Liver (tissue), 9 donors: ENCODE data around the gene LTBP2. TPM values are rescaled to one million over a fixed set of nuclear protein-coding genes. Genes with fewer than 3 reads are reported as not detected.

Source experiments
- DNase-seq: peaks from one replicate; pipeline ENCODE4 v3.0.0-alpha.2; 2017; ENCODE audit warnings: low spot score
- H3K27ac ChIP-seq, 2 donors: one replicate each; pipeline ENCODE4 v1.7.0; 2013; ENCODE audit warnings: inconsistent platforms in 2 of 2, low read length in 2 of 2, control low read depth in 1 of 2, low read depth in 1 of 2, mild to moderate bottlenecking in 1 of 2
- H3K27me3 ChIP-seq, 4 donors: one replicate each; pipeline versions ENCODE4 v1.6.1 to v1.7.0; 2013; ENCODE audit warnings: low read length in 3 of 4, inconsistent platforms in 1 of 4, mild to moderate bottlenecking in 1 of 4, moderate library complexity in 1 of 4; ENCODE audit not compliant: control insufficient read depth in 4 of 4, insufficient read depth in 4 of 4
- H3K36me3 ChIP-seq, 4 donors: one replicate each; pipeline versions ENCODE4 v1.6.1 to v1.7.0; 2013; ENCODE audit warnings: low read length in 3 of 4, mild to moderate bottlenecking in 3 of 4, low read depth in 1 of 4, moderate library complexity in 1 of 4; ENCODE audit not compliant: control insufficient read depth in 4 of 4, insufficient read depth in 3 of 4
- H3K4me1 ChIP-seq, 4 donors: one replicate each; pipeline versions ENCODE4 v1.6.1 to v1.7.0; 2013; ENCODE audit warnings: low read length in 3 of 4, mild to moderate bottlenecking in 3 of 4, moderate library complexity in 1 of 4; ENCODE audit not compliant: control insufficient read depth in 4 of 4, insufficient read depth in 4 of 4
- H3K4me3 ChIP-seq, 3 donors: one replicate each; pipeline versions ENCODE4 v1.6.1 to v1.7.0; 2013; ENCODE audit warnings: low read length in 3 of 3, control low read depth in 1 of 3, low read depth in 1 of 3, mild to moderate bottlenecking in 1 of 3
- H3K9ac ChIP-seq, 2 donors: one replicate each; pipeline ENCODE4 v1.7.0; 2013; ENCODE audit warnings: low read length in 2 of 2, mild to moderate bottlenecking in 2 of 2, moderate library complexity in 2 of 2, control low read depth in 1 of 2, low read depth in 1 of 2
- H3K9me3 ChIP-seq, 4 donors: one replicate each; pipeline versions ENCODE4 v1.6.1 to v1.7.0; 2013; ENCODE audit warnings: low read length in 3 of 4; ENCODE audit not compliant: control insufficient read depth in 4 of 4
- EGR1 ChIP-seq, 2 donors: IDR thresholded peaks; 2 replicates each; pipeline ENCODE4 v1.6.1; 2016 to 2018; ENCODE audit warnings: antibody characterized with exemption in 2 of 2, low read depth in 2 of 2
- FOXA2 ChIP-seq: IDR thresholded peaks from 2 replicates; pipeline ENCODE4 v1.6.1; 2016; ENCODE audit warnings: antibody characterized with exemption
- HNF4A ChIP-seq, 2 donors: conservative IDR thresholded peaks; 2 replicates each; pipeline ENCODE4 v1.6.1; 2016; ENCODE audit warnings: antibody characterized with exemption in 2 of 2, mild to moderate bottlenecking in 2 of 2
- HNF4G ChIP-seq: IDR thresholded peaks from 2 replicates; pipeline ENCODE4 v1.6.1; 2016; ENCODE audit warnings: antibody characterized with exemption
- JUND ChIP-seq, 2 donors: IDR thresholded peaks; 2 replicates each; pipeline ENCODE4 v1.6.1; 2016; ENCODE audit warnings: antibody characterized with exemption in 2 of 2
- NR2F2 ChIP-seq: IDR thresholded peaks from 2 replicates; pipeline ENCODE4 v1.6.1; 2016; ENCODE audit warnings: antibody characterized with exemption
- RAD21 ChIP-seq, 2 donors: IDR thresholded peaks; 2 replicates each; pipeline ENCODE4 v1.6.1; 2016; ENCODE audit warnings: antibody characterized with exemption in 2 of 2, mild to moderate bottlenecking in 2 of 2
- RXRA ChIP-seq, 2 donors: IDR thresholded peaks; 2 replicates each; pipeline ENCODE4 v1.6.1; 2017 to 2018; ENCODE audit warnings: antibody characterized with exemption in 2 of 2, mild to moderate bottlenecking in 1 of 2
- SP1 ChIP-seq: IDR thresholded peaks from 2 replicates; pipeline ENCODE4 v1.6.1; 2018; ENCODE audit warnings: antibody characterized with exemption, mild to moderate bottlenecking
- TAF1 ChIP-seq: conservative IDR thresholded peaks from 2 replicates; pipeline ENCODE4 v1.6.1; 2016; ENCODE audit warnings: antibody characterized with exemption, mild to moderate bottlenecking
- YY1 ChIP-seq: IDR thresholded peaks from 2 replicates; pipeline ENCODE4 v1.6.1; 2016; ENCODE audit warnings: antibody characterized with exemption, mild to moderate bottlenecking
- WGBS: extraction: QIAGEN DNeasy Blood & Tissue Kit; methylation state at CpG from one replicate; pipeline ENCODE4 v1.1.7; 2013; 5-methylcytosine and 5-hydroxymethylcytosine counted together
- polyA plus RNA-seq, 2 donors: library from polyadenylated mRNA; stranded (reverse) in 1 of 2; unstranded in 1 of 2; fragments of 200-250 nt in 1 of 2; fragments of >200 nt in 1 of 2; fragmentation: Nextera tagmentation in 1 of 2; extraction: Ambion mirVana in 1 of 2; gene quantifications; one replicate each; pipeline versions ENCODE4 v1.2.1 to v1.2.3, GENCODE V29; 2013 to 2015
- total RNA-seq, 2 donors: library from RNA; depleted of rRNA; stranded (reverse); fragments of >200 nt; gene quantifications; one replicate each; pipeline ENCODE4 v1.2.3, GENCODE V29; 2014
- TF ChIP-seq, protein P1 (sequence below): IDR thresholded peaks from 2 replicates; pipeline ENCODE4 v1.6.1; 2016; ENCODE audit warnings: antibody characterized with exemption
- TF ChIP-seq, protein P2 (sequence below): IDR thresholded peaks from 2 replicates; pipeline ENCODE4 v1.6.1; 2016; ENCODE audit warnings: antibody characterized with exemption
- TF ChIP-seq, protein P3 (sequence below): fragments of 150-350 bp; IDR thresholded peaks from 2 replicates; pipeline ENCODE4 v1.5.1; 2017; ENCODE audit warnings: improper control_type of control experiment, low read depth, low read length; ENCODE audit not compliant: missing input control
- TF ChIP-seq, protein P4 (sequence below): IDR thresholded peaks from 2 replicates; pipeline ENCODE4 v1.6.1; 2016; ENCODE audit warnings: antibody characterized with exemption
- donor health status: healthy.
- donor health status: healthy.
- donor health status: healthy.
- donor health status: healthy.
- donor health status: healthy.

Gene LTBP2
- total and polyA plus RNA-seq, 4 donors, result 0.24 to 1.3 (median 0.89) TPM

DNA sequence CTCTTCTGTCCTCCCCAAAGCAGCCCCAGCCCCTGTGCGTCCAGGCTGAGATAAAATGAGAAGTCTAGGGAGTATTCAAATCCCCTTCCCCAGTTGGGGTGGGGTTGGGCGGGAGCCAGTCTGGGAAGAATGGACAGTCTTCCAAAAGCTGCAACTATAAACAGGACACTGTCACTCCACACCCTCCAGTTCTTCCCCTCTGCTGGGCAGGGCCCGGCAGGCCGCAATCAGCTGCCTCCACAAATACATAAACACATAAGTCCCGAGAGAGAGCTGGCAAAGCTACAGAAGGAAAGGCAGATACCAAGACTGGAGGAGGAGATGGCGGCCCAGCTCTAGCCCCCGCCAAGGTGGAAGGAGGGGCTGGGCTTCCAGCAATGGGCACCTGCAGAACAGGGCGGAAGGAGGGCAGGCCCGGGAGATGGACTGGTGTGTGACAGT is 12.7 kb downstream of the LTBP2 start:
- Histone ChIP-seq H3K9me3 (no peaks in the 10 kb centered on the region), H3K36me3 (no peaks in the 10 kb centered on the region), H3K4me3 (no peak overlapping the region), H3K27ac (no peak overlapping the region), H3K9ac (no peak overlapping the region), H3K27me3 (no peaks in the 10 kb centered on the region), H3K4me1 (peaks cover 0 to 4% (median 0%) of the 10 kb centered on the region in 4 donors)
- WGBS, result 78% methylated on average over 9 of the region's 9 CpGs
- no peak for DNase-seq
- no peak for TF ChIP-seq HNF4G
- TF ChIP-seq RXRA (IDR thresholded peaks at IDR 0.05), result no peak
- no peak for TF ChIP-seq EGR1 (IDR thresholded peaks at IDR 0.05; ENCODE audit: low read depth in 2 of 2)
- TF ChIP-seq, protein P1, sequence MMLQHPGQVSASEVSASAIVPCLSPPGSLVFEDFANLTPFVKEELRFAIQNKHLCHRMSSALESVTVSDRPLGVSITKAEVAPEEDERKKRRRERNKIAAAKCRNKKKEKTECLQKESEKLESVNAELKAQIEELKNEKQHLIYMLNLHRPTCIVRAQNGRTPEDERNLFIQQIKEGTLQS, result no peak
- no peak for TF ChIP-seq YY1
- no peak for TF ChIP-seq TAF1
- TF ChIP-seq HNF4A (conservative IDR thresholded peaks at IDR 0.05), result no peak
- no peak for TF ChIP-seq NR2F2
- TF ChIP-seq, protein P2, sequence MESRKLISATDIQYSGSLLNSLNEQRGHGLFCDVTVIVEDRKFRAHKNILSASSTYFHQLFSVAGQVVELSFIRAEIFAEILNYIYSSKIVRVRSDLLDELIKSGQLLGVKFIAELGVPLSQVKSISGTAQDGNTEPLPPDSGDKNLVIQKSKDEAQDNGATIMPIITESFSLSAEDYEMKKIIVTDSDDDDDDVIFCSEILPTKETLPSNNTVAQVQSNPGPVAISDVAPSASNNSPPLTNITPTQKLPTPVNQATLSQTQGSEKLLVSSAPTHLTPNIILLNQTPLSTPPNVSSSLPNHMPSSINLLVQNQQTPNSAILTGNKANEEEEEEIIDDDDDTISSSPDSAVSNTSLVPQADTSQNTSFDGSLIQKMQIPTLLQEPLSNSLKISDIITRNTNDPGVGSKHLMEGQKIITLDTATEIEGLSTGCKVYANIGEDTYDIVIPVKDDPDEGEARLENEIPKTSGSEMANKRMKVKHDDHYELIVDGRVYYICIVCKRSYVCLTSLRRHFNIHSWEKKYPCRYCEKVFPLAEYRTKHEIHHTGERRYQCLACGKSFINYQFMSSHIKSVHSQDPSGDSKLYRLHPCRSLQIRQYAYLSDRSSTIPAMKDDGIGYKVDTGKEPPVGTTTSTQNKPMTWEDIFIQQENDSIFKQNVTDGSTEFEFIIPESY, result no peak
- no peak for TF ChIP-seq RAD21 (IDR thresholded peaks at IDR 0.05)

DNA sequence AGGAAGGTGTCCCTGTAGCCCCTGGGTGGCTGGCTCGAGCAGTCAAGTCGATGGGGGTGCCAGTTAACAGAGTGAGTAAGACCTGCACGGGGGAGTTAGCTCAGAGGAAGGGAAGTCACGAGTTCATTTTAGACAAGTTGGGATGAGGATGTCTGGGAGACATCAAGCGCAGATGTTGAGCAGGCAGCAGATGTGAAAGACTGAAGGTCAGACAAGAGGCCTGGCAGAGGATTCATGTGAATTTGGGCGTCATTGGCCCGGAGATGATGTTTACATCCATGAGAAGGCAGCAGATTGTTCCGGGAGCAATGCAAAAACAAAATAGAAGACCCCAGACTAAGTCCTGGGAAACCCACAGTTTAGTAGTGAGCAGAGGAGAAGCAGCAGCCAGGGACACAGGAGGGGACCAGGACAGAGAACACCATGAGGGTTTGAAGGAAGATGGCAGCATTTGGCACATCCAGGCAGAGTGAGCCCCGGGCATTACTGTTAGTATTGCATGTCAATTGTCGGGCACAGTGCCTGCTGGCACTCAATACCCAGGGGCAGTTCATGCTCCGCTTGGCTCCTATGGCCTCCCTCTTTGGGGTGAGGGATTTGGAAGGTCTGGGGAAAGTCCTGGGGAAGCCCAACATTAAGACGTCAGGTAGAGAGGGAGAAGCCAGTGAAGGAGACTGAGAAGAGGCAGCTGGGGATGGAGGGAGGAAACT is 15.1 kb downstream of the LTBP2 start:
- H3K36me3 ChIP-seq, result no peaks in the 10 kb centered on the region
- no peak for DNase-seq
- H3K27ac ChIP-seq, result no peak overlapping the region
- H3K9ac ChIP-seq, result no peak overlapping the region
- no peaks in the 10 kb centered on the region for H3K9me3 ChIP-seq
- no peak overlapping the region for H3K4me3 ChIP-seq
- H3K27me3 ChIP-seq, result no peaks in the 10 kb centered on the region
- 79% methylated on average over 12 of the region's 12 CpGs for WGBS
- H3K4me1 ChIP-seq, result peaks cover 0 to 4% (median 0%) of the 10 kb centered on the region in 4 donors
- peak; percentile 31 for TF ChIP-seq NR2F2
- TF ChIP-seq, protein P3, sequence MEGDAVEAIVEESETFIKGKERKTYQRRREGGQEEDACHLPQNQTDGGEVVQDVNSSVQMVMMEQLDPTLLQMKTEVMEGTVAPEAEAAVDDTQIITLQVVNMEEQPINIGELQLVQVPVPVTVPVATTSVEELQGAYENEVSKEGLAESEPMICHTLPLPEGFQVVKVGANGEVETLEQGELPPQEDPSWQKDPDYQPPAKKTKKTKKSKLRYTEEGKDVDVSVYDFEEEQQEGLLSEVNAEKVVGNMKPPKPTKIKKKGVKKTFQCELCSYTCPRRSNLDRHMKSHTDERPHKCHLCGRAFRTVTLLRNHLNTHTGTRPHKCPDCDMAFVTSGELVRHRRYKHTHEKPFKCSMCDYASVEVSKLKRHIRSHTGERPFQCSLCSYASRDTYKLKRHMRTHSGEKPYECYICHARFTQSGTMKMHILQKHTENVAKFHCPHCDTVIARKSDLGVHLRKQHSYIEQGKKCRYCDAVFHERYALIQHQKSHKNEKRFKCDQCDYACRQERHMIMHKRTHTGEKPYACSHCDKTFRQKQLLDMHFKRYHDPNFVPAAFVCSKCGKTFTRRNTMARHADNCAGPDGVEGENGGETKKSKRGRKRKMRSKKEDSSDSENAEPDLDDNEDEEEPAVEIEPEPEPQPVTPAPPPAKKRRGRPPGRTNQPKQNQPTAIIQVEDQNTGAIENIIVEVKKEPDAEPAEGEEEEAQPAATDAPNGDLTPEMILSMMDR, result no peak

DNA sequence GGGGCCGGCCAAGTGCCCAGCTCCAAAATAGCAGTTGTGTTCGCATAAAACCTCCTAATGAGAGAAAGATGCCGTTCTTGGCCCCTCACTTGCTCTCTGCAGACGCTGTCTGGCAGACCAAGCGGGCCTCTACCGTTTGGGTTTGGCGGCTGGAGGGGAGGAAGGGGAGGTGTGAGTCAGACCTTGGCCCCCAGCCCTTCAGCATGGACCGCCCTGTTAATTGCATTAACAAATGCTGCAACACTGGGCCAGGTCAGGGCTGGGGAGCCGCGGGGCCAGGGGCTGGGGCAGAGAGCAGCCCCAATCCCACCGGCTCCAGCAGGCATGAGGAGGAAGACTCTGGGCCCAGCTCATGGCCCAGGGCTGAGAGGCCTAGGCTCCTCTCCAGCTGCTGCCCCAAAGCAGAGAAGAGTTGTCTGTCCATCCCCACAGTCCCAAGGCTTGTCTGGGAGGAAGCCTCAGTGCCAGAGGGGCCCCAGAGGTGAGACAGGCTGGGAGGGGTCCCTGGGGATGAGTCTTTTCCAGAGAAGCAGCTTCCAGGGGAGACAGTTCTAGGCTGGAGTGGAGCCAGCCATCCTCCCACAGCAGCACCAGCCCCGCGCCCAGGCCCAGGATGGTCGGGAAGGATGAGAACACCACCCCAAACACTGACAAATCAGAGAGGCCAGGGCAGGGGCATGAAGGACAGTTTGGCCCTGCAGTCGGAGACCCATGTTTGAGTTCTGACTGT is 16.9 kb downstream of the LTBP2 start:
- Histone ChIP-seq H3K4me1 (peaks cover 0 to 4% (median 0%) of the 10 kb centered on the region in 4 donors), H3K9me3 (no peaks in the 10 kb centered on the region), H3K27ac (peak overlapping the region in 1 of 2 donors; percentile 16), H3K4me3 (no peak overlapping the region), H3K27me3 (no peaks in the 10 kb centered on the region), H3K36me3 (no peaks in the 10 kb centered on the region), H3K9ac (no peak overlapping the region)
- WGBS, result 79% methylated on average over 15 of the region's 15 CpGs
- DNase-seq, result no peak
- no peak for TF ChIP-seq FOXA2
- TF ChIP-seq RAD21 (IDR thresholded peaks at IDR 0.05), result no peak
- TF ChIP-seq, protein P2, result no peak
- no peak for TF ChIP-seq RXRA (IDR thresholded peaks at IDR 0.05)
- no peak for TF ChIP-seq JUND (IDR thresholded peaks at IDR 0.05)
- TF ChIP-seq SP1, result no peak
- TF ChIP-seq, protein P4, sequence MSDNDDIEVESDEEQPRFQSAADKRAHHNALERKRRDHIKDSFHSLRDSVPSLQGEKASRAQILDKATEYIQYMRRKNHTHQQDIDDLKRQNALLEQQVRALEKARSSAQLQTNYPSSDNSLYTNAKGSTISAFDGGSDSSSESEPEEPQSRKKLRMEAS, result no peak
- no peak for TF ChIP-seq HNF4G
- no peak for TF ChIP-seq EGR1 (IDR thresholded peaks at IDR 0.05; ENCODE audit: low read depth in 2 of 2)
- TF ChIP-seq HNF4A (conservative IDR thresholded peaks at IDR 0.05), result no peak
- TF ChIP-seq, protein P3, result no peak
